Fibroblast of lung (primary cell): Measurements from ENCODE around the gene TTC24. TPM values are rescaled to one million over a fixed set of nuclear protein-coding genes. Genes with fewer than 3 reads are reported as not detected.

Experiments used
- DNase-seq, 2 donors: peaks; one replicate each; pipeline versions ENCODE4 v3.0.0 to v3.0.0-alpha.2; 2010; ENCODE audit warnings: low read depth in 2 of 2
- H2AFZ ChIP-seq: 2 replicates; pipeline ENCODE4 v1.5.1; 2012; ENCODE audit warnings: low read length, control low read depth, inconsistent platforms
- H3K27ac ChIP-seq: 2 replicates; pipeline ENCODE4 v1.5.1; 2011; ENCODE audit warnings: low read length, control low read depth; ENCODE audit not compliant: insufficient read depth
- H3K27me3 ChIP-seq: 2 replicates; pipeline ENCODE4 v1.5.1; 2011; ENCODE audit warnings: mild to moderate bottlenecking, low read length; ENCODE audit not compliant: control insufficient read depth, insufficient read depth
- H3K36me3 ChIP-seq: 2 replicates; pipeline ENCODE4 v1.5.1; 2011; ENCODE audit warnings: low read length; ENCODE audit not compliant: control insufficient read depth, insufficient read depth
- H3K4me1 ChIP-seq: 2 replicates; pipeline ENCODE4 v1.5.1; 2011; ENCODE audit warnings: low read length; ENCODE audit not compliant: control insufficient read depth, insufficient read depth; ENCODE audit errors: extremely low read depth
- H3K4me2 ChIP-seq: 2 replicates; pipeline ENCODE4 v1.5.1; 2011; ENCODE audit warnings: low read length, control low read depth; ENCODE audit not compliant: insufficient read depth; ENCODE audit errors: extremely low read depth
- H3K4me3 ChIP-seq, 4 experiments: fragments of 200-600 bp in 1 of 4; sonication (generic) in 1 of 4; replicated peaks in 1 of 4; 2 replicates each; pipeline ENCODE4 v1.5.1; 2011 to 2016; ENCODE audit warnings: low read length in 4 of 4, low read depth in 3 of 4, mild to moderate bottlenecking in 3 of 4, control low read depth in 2 of 4, inconsistent platforms in 1 of 4, mixed read lengths in 1 of 4; ENCODE audit not compliant: insufficient read depth in 1 of 4; ENCODE audit errors: control extremely low read depth in 1 of 4
- H3K79me2 ChIP-seq: 2 replicates; pipeline ENCODE4 v1.5.1; 2012; ENCODE audit warnings: mild to moderate bottlenecking, low read length, inconsistent platforms; ENCODE audit not compliant: control insufficient read depth, insufficient read depth
- H3K9ac ChIP-seq: 2 replicates; pipeline ENCODE4 v1.5.1; 2011; ENCODE audit warnings: mild to moderate bottlenecking, low read length, control low read depth; ENCODE audit not compliant: insufficient read depth
- H3K9me3 ChIP-seq: 2 replicates; pipeline ENCODE4 v1.5.1; 2012; ENCODE audit warnings: low read depth, low read length; ENCODE audit not compliant: control insufficient read depth, insufficient read depth
- H4K20me1 ChIP-seq: 2 replicates; pipeline ENCODE4 v1.5.1; 2011; ENCODE audit warnings: low read length; ENCODE audit not compliant: control insufficient read depth, insufficient read depth; ENCODE audit errors: extremely low read depth
- EZH2 ChIP-seq: IDR thresholded peaks from 2 replicates; pipeline ENCODE4 v1.5.1; 2012; ENCODE audit warnings: low read length, control low read depth, mild to moderate bottlenecking; ENCODE audit errors: missing control alignments
- polyA plus RNA-seq, 2 donors: library from polyadenylated mRNA; depleted of rRNA in 1 of 2; stranded (reverse) in 1 of 2; unstranded in 1 of 2; fragments of >200 nt; gene quantifications; 2 replicates each; pipeline ENCODE4 v1.2.1, GENCODE V29; 2011 to 2012; ENCODE audit warnings: missing spikeins in 1 of 2
- total RNA-seq: library from RNA; depleted of rRNA; stranded (reverse); fragments of >200 nt; gene quantifications from 2 replicates; pipeline ENCODE4 v1.2.1, GENCODE V29; 2014
- TF ChIP-seq, protein P1 (sequence below), 2 donors: IDR thresholded peaks in 1 of 2; conservative IDR thresholded peaks in 1 of 2; 1 replicate in 1 of 2; 2 replicates in 1 of 2; pipeline ENCODE4 v1.5.1; 2011 to 2012; ENCODE audit warnings: low read length in 2 of 2, control low read depth in 1 of 2, inconsistent platforms in 1 of 2, low read depth in 1 of 2, mild to moderate bottlenecking in 1 of 2

TTC24 gene
- total and polyA plus RNA-seq, 2 donors (not counting 1 experiment from before 2014, with no cell fraction given), result not detected

- peak in 1 of 2 donors; percentile 0 for DNase-seq
- H3K4me2 ChIP-seq, result no peak overlapping the region
- H3K4me1 ChIP-seq, result no peaks in the 10 kb centered on the region
- H3K4me3 ChIP-seq, result no peak overlapping the region
- no peak overlapping the region for H2AFZ ChIP-seq
- no peaks in the 10 kb centered on the region for H3K27me3 ChIP-seq
- peaks cover 3% of the 10 kb centered on the region for H3K79me2 ChIP-seq
- peaks cover 22% of the 10 kb centered on the region for H3K36me3 ChIP-seq
- no peaks in the 10 kb centered on the region for H4K20me1 ChIP-seq
- H3K9ac ChIP-seq, result no peak overlapping the region
- no peaks in the 10 kb centered on the region for H3K9me3 ChIP-seq
- no peak overlapping the region for H3K27ac ChIP-seq
- TF ChIP-seq EZH2, result no peak
- TF ChIP-seq, protein P1, sequence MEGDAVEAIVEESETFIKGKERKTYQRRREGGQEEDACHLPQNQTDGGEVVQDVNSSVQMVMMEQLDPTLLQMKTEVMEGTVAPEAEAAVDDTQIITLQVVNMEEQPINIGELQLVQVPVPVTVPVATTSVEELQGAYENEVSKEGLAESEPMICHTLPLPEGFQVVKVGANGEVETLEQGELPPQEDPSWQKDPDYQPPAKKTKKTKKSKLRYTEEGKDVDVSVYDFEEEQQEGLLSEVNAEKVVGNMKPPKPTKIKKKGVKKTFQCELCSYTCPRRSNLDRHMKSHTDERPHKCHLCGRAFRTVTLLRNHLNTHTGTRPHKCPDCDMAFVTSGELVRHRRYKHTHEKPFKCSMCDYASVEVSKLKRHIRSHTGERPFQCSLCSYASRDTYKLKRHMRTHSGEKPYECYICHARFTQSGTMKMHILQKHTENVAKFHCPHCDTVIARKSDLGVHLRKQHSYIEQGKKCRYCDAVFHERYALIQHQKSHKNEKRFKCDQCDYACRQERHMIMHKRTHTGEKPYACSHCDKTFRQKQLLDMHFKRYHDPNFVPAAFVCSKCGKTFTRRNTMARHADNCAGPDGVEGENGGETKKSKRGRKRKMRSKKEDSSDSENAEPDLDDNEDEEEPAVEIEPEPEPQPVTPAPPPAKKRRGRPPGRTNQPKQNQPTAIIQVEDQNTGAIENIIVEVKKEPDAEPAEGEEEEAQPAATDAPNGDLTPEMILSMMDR (conservative IDR thresholded peaks at IDR 0.05 in 1 of 2, IDR thresholded peaks at IDR 0.05 in 1 of 2; ENCODE audit: low read depth in 1 of 2, low read length in 2 of 2), result no peak
Measured at GRCh38 chr1:156592910-156593660, 13.6 kb downstream of the TTC24 start.

DNA sequence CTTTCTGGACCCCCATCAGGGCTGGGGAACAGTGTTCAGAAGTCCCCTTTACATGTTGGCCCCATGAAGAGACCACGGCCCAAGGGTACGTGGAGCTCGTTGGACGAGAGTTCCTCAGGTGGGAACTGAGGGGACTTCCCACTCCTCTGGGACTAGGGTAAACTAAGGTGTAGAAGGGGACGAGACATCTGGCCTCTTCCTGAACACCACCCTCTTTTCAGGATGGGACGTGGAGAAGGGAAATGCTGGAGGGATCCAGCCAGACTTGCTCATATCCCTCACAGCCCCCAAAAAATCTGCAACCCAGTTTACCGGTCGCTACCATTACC lies 14.1 kb downstream of the TTC24 start:
- Histone ChIP-seq H4K20me1 (no peaks in the 10 kb centered on the region), H3K4me2 (no peak overlapping the region), H3K4me1 (no peaks in the 10 kb centered on the region), H3K27ac (no peak overlapping the region), H3K79me2 (peaks cover 3% of the 10 kb centered on the region), H3K36me3 (peaks cover 22% of the 10 kb centered on the region), H2AFZ (no peak overlapping the region), H3K9ac (no peak overlapping the region), H3K9me3 (no peaks in the 10 kb centered on the region), H3K4me3 (no peak overlapping the region), H3K27me3 (no peaks in the 10 kb centered on the region)
- DNase-seq, result no peak
- no peak for TF ChIP-seq EZH2
- TF ChIP-seq, protein P1 (conservative IDR thresholded peaks at IDR 0.05 in 1 of 2, IDR thresholded peaks at IDR 0.05 in 1 of 2; ENCODE audit: low read depth in 1 of 2, low read length in 2 of 2), result no peak

GRCh38 chr1:156594190-156594589 lies 14.7 kb downstream of the TTC24 start:
- peaks cover 3% of the 10 kb centered on the region for H3K79me2 ChIP-seq
- no peak for TF ChIP-seq EZH2
- TF ChIP-seq, protein P1 (conservative IDR thresholded peaks at IDR 0.05 in 1 of 2, IDR thresholded peaks at IDR 0.05 in 1 of 2; ENCODE audit: low read depth in 1 of 2, low read length in 2 of 2), result no peak
- no peak overlapping the region for H3K9ac ChIP-seq
- no peak overlapping the region for H3K4me3 ChIP-seq
- H3K4me2 ChIP-seq, result no peak overlapping the region
- peaks cover 22% of the 10 kb centered on the region for H3K36me3 ChIP-seq
- no peak overlapping the region for H2AFZ ChIP-seq
- H3K27ac ChIP-seq, result no peak overlapping the region
- no peaks in the 10 kb centered on the region for H3K27me3 ChIP-seq
- no peak for DNase-seq
- no peaks in the 10 kb centered on the region for H3K9me3 ChIP-seq
- H3K4me1 ChIP-seq, result no peaks in the 10 kb centered on the region
- no peaks in the 10 kb centered on the region for H4K20me1 ChIP-seq
